Endothelial cell of umbilical vein (primary cell): ENCODE results near the gene AP4S1. TPM values are rescaled to one million over a fixed set of nuclear protein-coding genes. Genes with fewer than 3 reads are reported as not detected.

ENCODE experiments used
- BruUV-seq: library from RNA; stranded (reverse); fragments of 400-500 nt; replicated peaks from 2 replicates; lab custom pipeline; 2021; lab: Mats Ljungman, UMichigan
- CTCF ChIA-PET: fragments of 300-600, 350-600 bp; sonication (Branson Sonifier 250); formaldehyde crosslinking; loops from one replicate; lab custom pipeline; 2021; ENCODE audit warnings: antibody characterized with exemption, inconsistent platforms; lab: Charles Lee
- POLR2A ChIA-PET: fragments of 300-600, 350-600 bp; sonication (Branson Sonifier 250); formaldehyde crosslinking; loops from one replicate; lab custom pipeline; 2021; ENCODE audit warnings: antibody characterized with exemption, inconsistent platforms; lab: Charles Lee
- DNase-seq: peaks from one replicate; pipeline ENCODE4 v3.0.0-alpha.2; 2011; ENCODE audit warnings: low read depth, low spot score
- FAIRE-seq: peaks from 2 replicates; lab custom pipeline; 2011; peaks lifted over from hg19 to GRCh38; lab: Jason Lieb, UNC
- H2AFZ ChIP-seq: 2 replicates; pipeline ENCODE4 v1.6.0; 2012; ENCODE audit warnings: low read depth, low read length, control low read depth, inconsistent platforms
- H3K27ac ChIP-seq: 2 replicates; pipeline ENCODE4 v1.5.1; 2011; ENCODE audit warnings: low read depth, mild to moderate bottlenecking, control low read depth, low read length, moderate library complexity; ENCODE audit not compliant: insufficient read depth
- H3K27me3 ChIP-seq, 2 experiments: 2 replicates each; pipeline versions ENCODE4 v1.6.0 to v1.6.1; 2011; ENCODE audit warnings: low read length in 2 of 2, mixed read lengths in 1 of 2; ENCODE audit not compliant: control insufficient read depth in 2 of 2, insufficient read depth in 2 of 2
- H3K36me3 ChIP-seq, 2 experiments: 2 replicates in 1 of 2; 3 replicates in 1 of 2; pipeline ENCODE4 v1.5.1; 2011; ENCODE audit warnings: low read length in 2 of 2, mild to moderate bottlenecking in 1 of 2, moderate library complexity in 1 of 2; ENCODE audit not compliant: control insufficient read depth in 2 of 2, insufficient read depth in 2 of 2; ENCODE audit errors: extremely low read depth in 1 of 2
- H3K4me1 ChIP-seq: 3 replicates; pipeline ENCODE4 v1.5.1; 2011; ENCODE audit warnings: mild to moderate bottlenecking, low read length; ENCODE audit not compliant: control insufficient read depth, insufficient read depth; ENCODE audit errors: extremely low read depth
- H3K4me2 ChIP-seq: 2 replicates; pipeline ENCODE4 v1.6.1; 2011; ENCODE audit warnings: low read length, control low read depth, mixed read lengths; ENCODE audit not compliant: insufficient read depth
- H3K4me3 ChIP-seq, 3 experiments: fragments of 200-600 bp in 1 of 3; sonication (generic), shearing (Covaris generic) in 1 of 3; replicated peaks in 1 of 3; 2 replicates each; pipeline ENCODE4 v1.5.1; 2011 to 2016; ENCODE audit warnings: control low read depth in 3 of 3, low read length in 3 of 3, mild to moderate bottlenecking in 2 of 3, inconsistent platforms in 1 of 3, low read depth in 1 of 3, moderate library complexity in 1 of 3; ENCODE audit not compliant: insufficient read depth in 1 of 3
- H3K79me2 ChIP-seq: 2 replicates; pipeline ENCODE4 v1.6.0; 2012; ENCODE audit warnings: low read length, inconsistent platforms; ENCODE audit not compliant: control insufficient read depth, insufficient read depth
- H3K9ac ChIP-seq: replicated peaks from 2 replicates; pipeline ENCODE3; 2011; ENCODE audit warnings: low read length, control low read depth; ENCODE audit not compliant: insufficient read depth; ENCODE audit errors: extremely low read depth
- H3K9me1 ChIP-seq: replicated peaks from 3 replicates; pipeline ENCODE4 v1.6.0; 2011; ENCODE audit warnings: mild to moderate bottlenecking, low read length; ENCODE audit not compliant: control insufficient read depth, insufficient read depth; ENCODE audit errors: extremely low read depth
- H3K9me3 ChIP-seq: replicated peaks from 2 replicates; pipeline ENCODE4 v1.5.1; 2012; ENCODE audit warnings: low read length, inconsistent platforms; ENCODE audit not compliant: control insufficient read depth, insufficient read depth
- H4K20me1 ChIP-seq: replicated peaks from 2 replicates; pipeline ENCODE3; 2011; ENCODE audit warnings: mild to moderate bottlenecking, low read length; ENCODE audit not compliant: control insufficient read depth, insufficient read depth; ENCODE audit errors: extremely low read depth
- EZH2 ChIP-seq: IDR thresholded peaks from 2 replicates; pipeline ENCODE4 v1.6.1; 2012; ENCODE audit warnings: borderline replicate concordance, low read depth, mild to moderate bottlenecking, moderate library complexity, low read length, inconsistent platforms; ENCODE audit not compliant: severe bottlenecking
- FOS ChIP-seq: IDR thresholded peaks from 2 replicates; pipeline ENCODE4 v1.6.1; 2011; ENCODE audit warnings: mild to moderate bottlenecking, low read length, moderate library complexity, borderline replicate concordance; ENCODE audit not compliant: insufficient read depth
- GATA2 ChIP-seq: IDR thresholded peaks from 2 replicates; pipeline ENCODE4 v1.7.0; 2011; ENCODE audit warnings: low read depth, mild to moderate bottlenecking, moderate library complexity, mixed read lengths, low read length; ENCODE audit not compliant: insufficient read length, insufficient read depth
- JUN ChIP-seq: IDR thresholded peaks from 2 replicates; pipeline ENCODE4 v1.6.1; 2011; ENCODE audit warnings: borderline replicate concordance, low read depth; ENCODE audit not compliant: insufficient read length, insufficient read depth
- MAX ChIP-seq: IDR thresholded peaks from 2 replicates; pipeline ENCODE4 v1.6.1; 2011; ENCODE audit not compliant: insufficient read depth, insufficient read length
- MYC ChIP-seq: IDR thresholded peaks from one replicate; pipeline ENCODE4 v1.6.1; 2011; ENCODE audit warnings: mild to moderate bottlenecking, low read depth, low read length
- POLR2A ChIP-seq: IDR thresholded peaks from 2 replicates; pipeline ENCODE4 v1.6.1; 2012; ENCODE audit warnings: low read depth, mild to moderate bottlenecking, control low read depth, low read length
- POLR2AphosphoS5 ChIP-seq: IDR thresholded peaks from 2 replicates; pipeline ENCODE4 v1.6.1; 2012; ENCODE audit warnings: low read depth, mild to moderate bottlenecking, control low read depth, low read length, moderate library complexity; ENCODE audit not compliant: insufficient read depth
- dilution Hi-C: fragments of 300-500 bp; cut with MboI; formaldehyde crosslinking; loops from one replicate; pipeline ENCODE4 v1.15.0; 2019; ENCODE audit warnings: low sequenced_read_pairs; ENCODE audit not compliant: extremely low pct_ligation_motif_present
- intact Hi-C: fragments of 100-400 bp; cut with micrococcal nuclease; formaldehyde crosslinking; loops from one replicate; pipeline ENCODE4 v1.10.0; 2022
- polyA plus RNA-seq, 4 experiments: library from polyadenylated mRNA; depleted of rRNA in 3 of 4; stranded (reverse) in 3 of 4; unstranded in 1 of 4; fragments of >200 nt; gene quantifications; 2 replicates each; pipeline versions ENCODE4 v1.2.1 to v1.2.3, GENCODE V29; 2011 to 2012; ENCODE audit warnings: missing spikeins in 1 of 4
- total RNA-seq: library from RNA; stranded (reverse); gene quantifications from 2 replicates; pipeline ENCODE4 v1.2.3, GENCODE V29; 2021
- TF ChIP-seq, protein P1 (sequence below), 2 donors: IDR thresholded peaks; 1 replicate in 1 of 2; 2 replicates in 1 of 2; pipeline ENCODE4 v1.5.1; 2011; ENCODE audit warnings: low read length in 2 of 2, mild to moderate bottlenecking in 2 of 2, moderate library complexity in 2 of 2, control low read depth in 1 of 2, inconsistent platforms in 1 of 2, low read depth in 1 of 2; ENCODE audit not compliant: insufficient read depth in 1 of 2; ENCODE audit errors: extremely low read depth in 1 of 2

Gene AP4S1
- total and polyA plus RNA-seq, 2 donors (not counting 3 experiments of a cell fraction or from before 2014, with no cell fraction given): 2.8 to 7.2 TPM

- no TSS peak for BruUV-seq
- no peaks in the 10 kb centered on the region for H3K9me3 ChIP-seq
- no peak for FAIRE-seq
- H3K4me1 ChIP-seq: peaks cover 13% of the 10 kb centered on the region
- H3K36me3 ChIP-seq: no peaks in the 10 kb centered on the region
- POLR2A ChIA-PET: no interaction called here
- H3K9ac ChIP-seq: no peak overlapping the region
- no peak for DNase-seq
- H3K4me3 ChIP-seq: no peak overlapping the region
- CTCF ChIA-PET: no interaction called here
- H3K27me3 ChIP-seq: no peaks in the 10 kb centered on the region
- no peak overlapping the region for H3K4me2 ChIP-seq
- no peak overlapping the region for H2AFZ ChIP-seq
- dilution Hi-C loops: no loop called here
- peaks cover 16% of the 10 kb centered on the region for H4K20me1 ChIP-seq
- intact Hi-C loops: no loop called here
- H3K9me1 ChIP-seq: no peaks in the 10 kb centered on the region
- peaks cover 88% of the 10 kb centered on the region for H3K79me2 ChIP-seq
- no peak for TF ChIP-seq JUN
- TF ChIP-seq EZH2: no peak
- no peak for TF ChIP-seq GATA2
- no peak for TF ChIP-seq MYC
- TF ChIP-seq, protein P1, sequence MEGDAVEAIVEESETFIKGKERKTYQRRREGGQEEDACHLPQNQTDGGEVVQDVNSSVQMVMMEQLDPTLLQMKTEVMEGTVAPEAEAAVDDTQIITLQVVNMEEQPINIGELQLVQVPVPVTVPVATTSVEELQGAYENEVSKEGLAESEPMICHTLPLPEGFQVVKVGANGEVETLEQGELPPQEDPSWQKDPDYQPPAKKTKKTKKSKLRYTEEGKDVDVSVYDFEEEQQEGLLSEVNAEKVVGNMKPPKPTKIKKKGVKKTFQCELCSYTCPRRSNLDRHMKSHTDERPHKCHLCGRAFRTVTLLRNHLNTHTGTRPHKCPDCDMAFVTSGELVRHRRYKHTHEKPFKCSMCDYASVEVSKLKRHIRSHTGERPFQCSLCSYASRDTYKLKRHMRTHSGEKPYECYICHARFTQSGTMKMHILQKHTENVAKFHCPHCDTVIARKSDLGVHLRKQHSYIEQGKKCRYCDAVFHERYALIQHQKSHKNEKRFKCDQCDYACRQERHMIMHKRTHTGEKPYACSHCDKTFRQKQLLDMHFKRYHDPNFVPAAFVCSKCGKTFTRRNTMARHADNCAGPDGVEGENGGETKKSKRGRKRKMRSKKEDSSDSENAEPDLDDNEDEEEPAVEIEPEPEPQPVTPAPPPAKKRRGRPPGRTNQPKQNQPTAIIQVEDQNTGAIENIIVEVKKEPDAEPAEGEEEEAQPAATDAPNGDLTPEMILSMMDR (IDR thresholded peaks at IDR 0.05; ENCODE audit: extremely low read depth in 1 of 2, insufficient read depth in 1 of 2, low read depth in 1 of 2, low read length in 2 of 2): no peak
- TF ChIP-seq POLR2A: no peak
- TF ChIP-seq MAX: no peak
- no peak for TF ChIP-seq FOS
- no peak for TF ChIP-seq POLR2AphosphoS5
- H3K27ac ChIP-seq: no peak overlapping the region
Observed at GRCh38 chr14:31021576-31021949, 3.9 kb upstream of the AP4S1 start.
